ENCODE data around the gene KRT33A.

DNA sequence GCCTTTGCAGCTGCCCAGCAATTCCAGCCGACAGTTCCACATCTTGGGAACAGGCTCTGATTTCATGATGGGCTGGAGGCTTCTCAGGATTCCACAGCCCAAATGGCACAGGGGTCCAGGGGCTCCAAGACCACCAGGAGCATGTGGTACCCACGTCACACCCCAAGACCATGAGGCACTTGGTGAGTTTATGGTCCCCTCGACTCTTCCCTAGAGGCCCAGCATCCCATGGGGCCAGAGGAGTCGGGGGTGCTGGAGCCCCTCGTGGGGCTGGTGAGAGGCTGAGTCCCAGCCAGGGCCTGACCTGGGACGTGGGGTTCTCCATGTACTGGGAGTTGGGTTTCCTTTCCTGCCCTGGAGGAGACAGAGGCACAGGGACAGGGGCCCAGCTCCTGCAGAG lies 25.0 kb downstream of the KRT33A start:
- TF ChIP-seq, protein P1, sequence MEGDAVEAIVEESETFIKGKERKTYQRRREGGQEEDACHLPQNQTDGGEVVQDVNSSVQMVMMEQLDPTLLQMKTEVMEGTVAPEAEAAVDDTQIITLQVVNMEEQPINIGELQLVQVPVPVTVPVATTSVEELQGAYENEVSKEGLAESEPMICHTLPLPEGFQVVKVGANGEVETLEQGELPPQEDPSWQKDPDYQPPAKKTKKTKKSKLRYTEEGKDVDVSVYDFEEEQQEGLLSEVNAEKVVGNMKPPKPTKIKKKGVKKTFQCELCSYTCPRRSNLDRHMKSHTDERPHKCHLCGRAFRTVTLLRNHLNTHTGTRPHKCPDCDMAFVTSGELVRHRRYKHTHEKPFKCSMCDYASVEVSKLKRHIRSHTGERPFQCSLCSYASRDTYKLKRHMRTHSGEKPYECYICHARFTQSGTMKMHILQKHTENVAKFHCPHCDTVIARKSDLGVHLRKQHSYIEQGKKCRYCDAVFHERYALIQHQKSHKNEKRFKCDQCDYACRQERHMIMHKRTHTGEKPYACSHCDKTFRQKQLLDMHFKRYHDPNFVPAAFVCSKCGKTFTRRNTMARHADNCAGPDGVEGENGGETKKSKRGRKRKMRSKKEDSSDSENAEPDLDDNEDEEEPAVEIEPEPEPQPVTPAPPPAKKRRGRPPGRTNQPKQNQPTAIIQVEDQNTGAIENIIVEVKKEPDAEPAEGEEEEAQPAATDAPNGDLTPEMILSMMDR (conservative IDR thresholded peaks at IDR 0.05; ENCODE audit: low read depth, low read length), result no peak
- TF ChIP-seq EZH2 (IDR thresholded peaks at IDR 0.05; ENCODE audit: borderline replicate concordance, low read depth, low read length, poor library complexity, severe bottlenecking), result no peak
